ENCODE results near the gene NLRP5.

NLRP5 gene

GRCh38 chr19:56066152-56067023, 79.8 kb downstream of the NLRP5 start:
- no peak overlapping the region for H3K27ac ChIP-seq (ENCODE audit: extremely low read depth, low read depth, low read length)
- no peaks in the 10 kb centered on the region for H3K36me3 ChIP-seq (ENCODE audit: control insufficient read depth in 2 of 2, insufficient read depth in 1 of 2, low read length in 2 of 2)
- ChIA-PET CTCF (interaction anchor here (0.6 to 5.6 kb wide), 49 partner anchors 9 to 1360 kb away, joined by 3 to 67 read pairs (median 3); no protein-coding TSS in a partner anchor), POLR2A (interaction anchor here (0.6 kb wide), 1 partner anchor 267 kb away, joined by 3 read pairs; no protein-coding TSS in a partner anchor)
- peak overlapping the region; percentile 37 for H3K4me3 ChIP-seq (ENCODE audit: low read depth, low read length)
- H3K9me3 ChIP-seq (ENCODE audit: control insufficient read depth, insufficient read depth, low read depth, low read length): no peaks in the 10 kb centered on the region
- no peaks in the 10 kb centered on the region for H3K4me1 ChIP-seq (ENCODE audit: control insufficient read depth, insufficient read depth, low read length)
- TF ChIP-seq ATF2 (tag by site-specific recombination; IDR thresholded peaks at IDR 0.05; ENCODE audit: low read depth): no peak
- TF ChIP-seq ZNF23 (tag by site-specific recombination; IDR thresholded peaks at IDR 0.05; ENCODE audit: borderline replicate concordance): no peak
- TF ChIP-seq ZNF654 (tag by site-specific recombination; IDR thresholded peaks at IDR 0.05; ENCODE audit: low read depth): peak; percentile 60
- TF ChIP-seq ZNF335 (tag by site-specific recombination; conservative IDR thresholded peaks at IDR 0.05): peak; percentile 34; the same call in 1 of the 2 replicates
- peak; percentile 85; the same call in 1 of the 2 replicates for TF ChIP-seq PBX3 (CRISPR knock-in tag; IDR thresholded peaks at IDR 0.05)
- TF ChIP-seq ZNF660 (tag by site-specific recombination; IDR thresholded peaks at IDR 0.05): peak; percentile 70
- peak; percentile 51 for TF ChIP-seq ZIC2 (tag by site-specific recombination; IDR thresholded peaks at IDR 0.05)
- peak; percentile 91 for TF ChIP-seq SCRT2 (tag by site-specific recombination; IDR thresholded peaks at IDR 0.05)
- TF ChIP-seq GLIS1 (tag by site-specific recombination; IDR thresholded peaks at IDR 0.05): peak; percentile 70
- TF ChIP-seq ZSCAN30 (tag by site-specific recombination; IDR thresholded peaks at IDR 0.05): 0 out of 2 replicates have a peak, but pooled peaks have one; percentile 19
- TF ChIP-seq ZBTB11 (tag by site-specific recombination; conservative IDR thresholded peaks at IDR 0.05; ENCODE audit: low read depth): peak; percentile 54
- no peak for TF ChIP-seq HIC1 (tag by site-specific recombination; IDR thresholded peaks at IDR 0.05)
- no peak for TF ChIP-seq ZNF16 (tag by site-specific recombination; IDR thresholded peaks at IDR 0.05; ENCODE audit: low read depth)
- peak; percentile 93 for TF ChIP-seq PRDM10 (tag by site-specific recombination; IDR thresholded peaks at IDR 0.05)
- TF ChIP-seq ZNF692 (tag by site-specific recombination; IDR thresholded peaks at IDR 0.05): peak; percentile 55; the same call in 1 of the 2 replicates
- TF ChIP-seq HOXC10 (CRISPR knock-in tag; IDR thresholded peaks at IDR 0.05): 0 out of 2 replicates have a peak, but pooled peaks have one; percentile 78
- peak; percentile 73 for TF ChIP-seq IKZF3 (tag by site-specific recombination; IDR thresholded peaks at IDR 0.05)
- peak; percentile 46; the same call in 1 of the 2 replicates for TF ChIP-seq KLF8 (tag by site-specific recombination; IDR thresholded peaks at IDR 0.05)
- TF ChIP-seq SP2 (tag by site-specific recombination; IDR thresholded peaks at IDR 0.05): peak; percentile 18
- no peak for TF ChIP-seq ZNF274 (IDR thresholded peaks at IDR 0.05; ENCODE audit: low read length)
- TF ChIP-seq ZNF274 (tag by site-specific recombination; IDR thresholded peaks at IDR 0.05; ENCODE audit: borderline replicate concordance): no peak
